Activated T-helper 17 cell treated with anti-CD3 and anti-CD28 coated beads, Interleukin-2, amount 50 U/mL, for 72 hours (primary cell): Measurements from ENCODE around the gene KLF12. TPM values are rescaled to one million over a fixed set of nuclear protein-coding genes. Genes with fewer than 3 reads are reported as not detected.

ENCODE experiments used
- ATAC-seq: fragments of 150-1000 bp; cut with Tn5 transposase; replicated peaks from 2 replicates; pipeline ENCODE4 v1.10.0; 2021; ENCODE audit warnings: mild to moderate bottlenecking, moderate library complexity
- H3K27ac Mint-ChIP-seq: one replicate; pipeline ENCODE4 v1.8.0; 2022; ENCODE audit warnings: mixed read lengths
- H3K27me3 Mint-ChIP-seq: one replicate; pipeline ENCODE4 v1.8.0; 2022; ENCODE audit warnings: mixed read lengths
- H3K36me3 Mint-ChIP-seq: one replicate; pipeline ENCODE4 v1.8.0; 2022; ENCODE audit warnings: low read depth, mild to moderate bottlenecking, mixed read lengths
- H3K4me1 Mint-ChIP-seq: one replicate; pipeline ENCODE4 v1.8.0; 2022; ENCODE audit warnings: mixed read lengths
- H3K4me3 Mint-ChIP-seq: one replicate; pipeline ENCODE4 v1.8.0; 2022; ENCODE audit warnings: mild to moderate bottlenecking, mixed read lengths
- H3K9me3 Mint-ChIP-seq: one replicate; pipeline ENCODE4 v1.8.0; 2022; ENCODE audit warnings: mixed read lengths
- total RNA-seq, 2 donors: library from RNA; stranded (reverse); gene quantifications; one replicate each; pipeline ENCODE4 v1.2.3, GENCODE V29; 2022

The KLF12 gene
- total RNA-seq, 2 donors from 2014 or later: 14.3 to 30.5 TPM

- H3K4me3 Mint-ChIP-seq: no peak overlapping the region
- peaks cover 35% of the 10 kb centered on the region for H3K4me1 Mint-ChIP-seq
- no peaks in the 10 kb centered on the region for H3K27me3 Mint-ChIP-seq
- no peak for ATAC-seq
- peaks cover 5% of the 10 kb centered on the region for H3K36me3 Mint-ChIP-seq
- H3K9me3 Mint-ChIP-seq: peaks cover 12% of the 10 kb centered on the region
- no peak overlapping the region for H3K27ac Mint-ChIP-seq
Measured at GRCh38 chr13:74102691-74103090, 31.5 kb downstream of the KLF12 start.

- H3K27ac Mint-ChIP-seq: peak overlapping the region; percentile 8
- H3K4me1 Mint-ChIP-seq: peaks cover 30% of the 10 kb centered on the region
- peaks cover 8% of the 10 kb centered on the region for H3K9me3 Mint-ChIP-seq
- H3K36me3 Mint-ChIP-seq: no peaks in the 10 kb centered on the region
- no peaks in the 10 kb centered on the region for H3K27me3 Mint-ChIP-seq
- peak overlapping the region; percentile 13 for H3K4me3 Mint-ChIP-seq
- ATAC-seq: no peak
Measured at GRCh38 chr13:74101436-74101835, 32.8 kb downstream of the KLF12 start.

DNA sequence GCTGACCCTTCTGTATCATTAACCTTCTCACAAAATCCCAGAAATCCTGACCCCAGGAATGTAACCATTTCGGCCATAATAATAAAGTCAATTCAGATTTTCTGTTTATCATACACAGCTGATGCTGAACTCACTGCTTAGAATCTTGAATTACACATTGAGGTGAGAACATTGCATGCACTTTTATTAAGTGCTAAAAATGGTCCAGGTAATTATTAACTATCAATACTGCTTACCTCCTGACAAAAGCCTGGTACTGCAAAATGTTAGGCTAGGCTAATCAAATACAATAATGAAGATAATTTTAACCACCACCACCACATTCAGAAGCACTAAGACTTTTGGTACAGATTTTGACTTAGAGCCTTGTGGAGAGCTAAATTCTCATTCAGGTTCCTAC, 36.1 kb downstream of the KLF12 start:
- ATAC-seq: no peak
- Mint-ChIP-seq H3K9me3 (peaks cover 8% of the 10 kb centered on the region), H3K27me3 (no peaks in the 10 kb centered on the region)

DNA sequence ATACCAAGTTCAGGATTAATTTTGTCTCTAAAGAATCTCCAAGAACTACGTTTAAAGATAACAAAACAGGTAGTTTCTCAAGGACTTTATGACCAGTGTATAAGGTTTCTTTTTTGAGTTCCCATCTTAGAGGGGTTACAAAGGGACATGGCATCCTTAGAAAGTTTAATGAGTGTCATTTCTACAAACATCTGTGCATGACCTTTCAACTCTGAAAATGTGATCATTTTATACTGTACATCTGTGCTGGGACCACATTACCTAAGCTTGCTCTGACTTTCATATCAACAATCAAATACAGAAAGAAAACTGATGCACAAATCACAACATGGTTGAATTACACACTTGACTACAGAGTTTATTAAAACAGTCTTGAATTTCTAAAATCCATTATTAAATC, 37.1 kb downstream of the KLF12 start:
- Mint-ChIP-seq H3K27me3 (no peaks in the 10 kb centered on the region), H3K4me3 (no peak overlapping the region), H3K27ac (no peak overlapping the region), H3K36me3 (no peaks in the 10 kb centered on the region), H3K9me3 (peaks cover 8% of the 10 kb centered on the region), H3K4me1 (peaks cover 32% of the 10 kb centered on the region)
- no peak for ATAC-seq

More for the DNA sequence above, 36.1 kb downstream of the KLF12 start:
- Mint-ChIP-seq H3K36me3 (no peaks in the 10 kb centered on the region), H3K27ac (no peak overlapping the region), H3K4me3 (no peak overlapping the region), H3K4me1 (peaks cover 30% of the 10 kb centered on the region)

DNA sequence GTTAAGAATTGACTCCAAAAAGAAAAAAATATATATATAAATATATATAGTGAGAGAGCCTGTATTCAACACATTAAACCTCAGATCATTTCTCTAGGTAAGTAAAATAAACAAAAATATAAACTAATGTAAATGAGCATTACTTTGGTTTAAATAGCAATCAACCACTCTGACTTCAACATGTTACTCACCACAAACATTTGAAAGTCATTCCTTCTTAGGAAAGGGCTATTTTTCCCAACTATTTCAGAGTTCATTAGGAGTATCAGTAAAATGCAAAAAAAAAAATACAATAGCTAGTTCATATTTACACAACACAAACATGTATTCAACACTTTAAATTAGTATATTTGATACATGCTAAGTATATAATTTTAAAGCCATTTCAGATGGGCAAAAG, 40.5 kb downstream of the KLF12 start:
- no peak for ATAC-seq
- Mint-ChIP-seq H3K27ac (no peak overlapping the region), H3K27me3 (no peaks in the 10 kb centered on the region), H3K36me3 (no peaks in the 10 kb centered on the region), H3K9me3 (no peaks in the 10 kb centered on the region), H3K4me1 (peaks cover 37% of the 10 kb centered on the region), H3K4me3 (no peak overlapping the region)

- peak overlapping the region; percentile 76 for H3K4me3 Mint-ChIP-seq
- no peaks in the 10 kb centered on the region for H3K36me3 Mint-ChIP-seq
- H3K4me1 Mint-ChIP-seq: peaks cover 37% of the 10 kb centered on the region
- ATAC-seq: no peak
- H3K27ac Mint-ChIP-seq: peak overlapping the region; percentile 61
- no peaks in the 10 kb centered on the region for H3K9me3 Mint-ChIP-seq
- H3K27me3 Mint-ChIP-seq: no peaks in the 10 kb centered on the region
Measured at GRCh38 chr13:74092711-74093110, 41.5 kb downstream of the KLF12 start.

- no peaks in the 10 kb centered on the region for H3K9me3 Mint-ChIP-seq
- peaks cover 37% of the 10 kb centered on the region for H3K4me1 Mint-ChIP-seq
- H3K4me3 Mint-ChIP-seq: peak overlapping the region; percentile 76
- no peaks in the 10 kb centered on the region for H3K27me3 Mint-ChIP-seq
- peaks cover 6% of the 10 kb centered on the region for H3K36me3 Mint-ChIP-seq
- peak overlapping the region; percentile 85 for H3K27ac Mint-ChIP-seq
- ATAC-seq: peak; percentile 92
Measured at GRCh38 chr13:74090869-74091605, 43.2 kb downstream of the KLF12 start.

- H3K9me3 Mint-ChIP-seq: no peaks in the 10 kb centered on the region
- peak overlapping the region; percentile 76 for H3K4me3 Mint-ChIP-seq
- H3K4me1 Mint-ChIP-seq: peaks cover 33% of the 10 kb centered on the region
- H3K36me3 Mint-ChIP-seq: peaks cover 6% of the 10 kb centered on the region
- H3K27me3 Mint-ChIP-seq: no peaks in the 10 kb centered on the region
- peak; percentile 76 for ATAC-seq
- H3K27ac Mint-ChIP-seq: peak overlapping the region; percentile 85
Measured at GRCh38 chr13:74090397-74090796, 43.8 kb downstream of the KLF12 start.

GRCh38 chr13:74087357-74087756, 46.8 kb downstream of the KLF12 start:
- Mint-ChIP-seq H3K4me1 (peaks cover 37% of the 10 kb centered on the region), H3K4me3 (no peak overlapping the region), H3K27ac (no peak overlapping the region), H3K27me3 (no peaks in the 10 kb centered on the region), H3K9me3 (no peaks in the 10 kb centered on the region), H3K36me3 (peaks cover 6% of the 10 kb centered on the region)
- ATAC-seq: no peak
